Superior temporal gyrus (tissue), 1 donor: ENCODE results near the gene SPP1.

ENCODE experiments used
- DNase-seq: peaks from one replicate; pipeline ENCODE4 v3.0.0-alpha.2; 2016; ENCODE audit errors: extremely low spot score

The SPP1 gene

DNA sequence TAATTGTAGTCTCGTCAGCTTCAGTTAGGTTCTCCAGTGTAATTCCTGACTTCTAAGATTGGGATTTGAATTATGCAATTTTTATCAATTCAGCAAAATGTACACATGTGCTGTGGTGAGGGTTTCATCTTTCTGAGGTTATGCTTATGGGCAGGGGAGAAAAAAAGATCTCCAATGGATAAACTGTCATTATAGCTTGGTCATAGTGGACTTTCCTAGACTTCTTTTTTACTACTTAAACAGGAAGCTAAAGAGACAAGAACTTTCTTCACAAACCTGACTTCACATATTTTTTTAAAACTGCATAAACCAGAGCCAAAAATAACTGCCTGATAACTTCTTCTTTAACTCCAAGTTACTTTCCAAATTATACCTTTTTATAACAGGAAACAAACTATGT is 21.7 kb upstream of the SPP1 start:
- DNase-seq, result no peak

- DNase-seq, result no peak
These were observed 19.0 kb upstream of the SPP1 start for GRCh38 chr4:87956501-87956900.

GRCh38 chr4:87957061-87957460 is 18.5 kb upstream of the SPP1 start:
- DNase-seq, result no peak

DNA sequence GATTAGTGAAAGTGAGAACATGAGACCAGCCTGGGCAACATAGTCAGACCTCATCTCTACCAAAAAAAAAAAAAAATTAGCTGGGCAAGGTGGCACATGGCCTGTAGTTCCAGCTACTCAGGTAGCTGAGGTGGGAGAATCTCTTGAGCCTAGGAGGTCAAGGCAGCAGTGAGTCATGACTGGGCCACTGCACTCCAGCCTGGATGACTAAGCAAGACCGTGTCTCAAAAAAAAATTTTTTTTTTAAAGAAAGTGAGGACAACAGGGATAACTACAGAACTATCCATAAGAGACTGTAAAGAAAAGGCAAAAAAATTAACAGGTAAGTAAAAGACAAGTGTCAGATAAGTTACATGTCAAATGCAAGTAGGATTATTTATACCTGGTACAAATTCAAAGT is 13.5 kb upstream of the SPP1 start:
- DNase-seq, result no peak

- DNase-seq, result no peak
These were observed 12.9 kb upstream of the SPP1 start for GRCh38 chr4:87962398-87963146.

DNA sequence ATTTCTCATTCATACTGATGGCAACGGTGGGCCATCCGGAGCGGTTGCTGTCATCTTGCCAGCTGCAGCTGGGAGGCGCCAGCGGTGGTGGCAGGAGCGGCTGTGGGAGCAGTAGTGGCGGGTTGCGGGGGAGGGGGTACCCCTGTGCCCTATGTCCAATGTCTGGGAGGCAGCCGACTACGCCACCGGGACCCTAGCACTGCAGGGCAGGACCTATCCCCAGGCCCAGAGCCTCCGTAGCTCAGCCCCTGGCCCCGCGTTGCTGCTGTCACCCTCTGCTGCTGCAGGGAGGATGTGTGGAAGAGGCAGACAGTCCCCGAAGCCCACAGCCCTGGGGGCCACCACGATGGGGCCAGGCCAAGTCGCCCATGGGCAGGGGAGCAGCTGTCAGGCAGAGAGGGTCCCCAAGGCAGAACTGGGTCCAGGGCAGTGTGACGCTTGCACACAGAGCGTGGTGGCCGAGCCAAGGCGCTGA is 10.0 kb upstream of the SPP1 start:
- no peak for DNase-seq

DNA sequence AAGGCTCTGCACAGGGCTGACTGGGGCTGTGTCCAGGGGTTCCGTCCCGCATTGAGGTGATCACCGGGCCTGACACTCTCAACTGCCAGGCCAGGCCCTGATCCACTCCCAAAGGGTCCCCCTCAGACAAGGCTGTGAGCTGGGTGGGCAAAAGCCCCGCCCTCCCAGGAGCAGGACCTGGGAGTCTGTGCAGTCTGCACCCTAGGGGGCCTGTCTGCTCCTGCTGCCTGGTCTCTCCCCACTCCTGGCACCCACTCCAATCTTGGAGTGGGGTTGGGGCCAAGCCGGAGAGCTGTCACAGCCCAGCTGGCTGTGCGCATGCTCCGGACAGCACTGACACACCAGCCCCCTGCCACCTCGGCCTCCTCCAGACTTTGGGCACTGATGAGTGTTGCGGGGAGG is 9.4 kb upstream of the SPP1 start:
- DNase-seq, result no peak

GRCh38 chr4:87967193-87967592 is 8.3 kb upstream of the SPP1 start:
- DNase-seq, result no peak

- no peak for DNase-seq
These were observed 5.4 kb upstream of the SPP1 start for GRCh38 chr4:87970121-87970520.

DNA sequence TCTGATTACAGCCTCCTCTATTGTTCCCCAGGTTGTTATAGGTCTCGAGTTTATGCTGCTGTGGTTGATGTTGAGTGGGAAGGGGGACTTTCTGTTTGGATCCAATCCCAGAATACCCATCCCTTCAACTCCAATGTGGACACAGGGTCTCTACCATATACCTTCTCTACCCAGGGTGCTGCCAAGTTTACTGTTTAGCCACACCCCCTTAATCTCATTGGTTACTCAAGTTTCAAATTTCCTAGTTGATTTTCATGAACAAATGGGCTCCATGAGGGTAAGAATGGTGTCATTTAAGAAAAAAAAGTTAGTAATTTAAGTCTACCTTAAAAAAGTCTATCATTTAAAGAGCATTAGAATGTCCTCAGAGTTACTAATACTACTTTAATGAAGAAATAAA is 3.6 kb upstream of the SPP1 start:
- DNase-seq, result no peak

DNA sequence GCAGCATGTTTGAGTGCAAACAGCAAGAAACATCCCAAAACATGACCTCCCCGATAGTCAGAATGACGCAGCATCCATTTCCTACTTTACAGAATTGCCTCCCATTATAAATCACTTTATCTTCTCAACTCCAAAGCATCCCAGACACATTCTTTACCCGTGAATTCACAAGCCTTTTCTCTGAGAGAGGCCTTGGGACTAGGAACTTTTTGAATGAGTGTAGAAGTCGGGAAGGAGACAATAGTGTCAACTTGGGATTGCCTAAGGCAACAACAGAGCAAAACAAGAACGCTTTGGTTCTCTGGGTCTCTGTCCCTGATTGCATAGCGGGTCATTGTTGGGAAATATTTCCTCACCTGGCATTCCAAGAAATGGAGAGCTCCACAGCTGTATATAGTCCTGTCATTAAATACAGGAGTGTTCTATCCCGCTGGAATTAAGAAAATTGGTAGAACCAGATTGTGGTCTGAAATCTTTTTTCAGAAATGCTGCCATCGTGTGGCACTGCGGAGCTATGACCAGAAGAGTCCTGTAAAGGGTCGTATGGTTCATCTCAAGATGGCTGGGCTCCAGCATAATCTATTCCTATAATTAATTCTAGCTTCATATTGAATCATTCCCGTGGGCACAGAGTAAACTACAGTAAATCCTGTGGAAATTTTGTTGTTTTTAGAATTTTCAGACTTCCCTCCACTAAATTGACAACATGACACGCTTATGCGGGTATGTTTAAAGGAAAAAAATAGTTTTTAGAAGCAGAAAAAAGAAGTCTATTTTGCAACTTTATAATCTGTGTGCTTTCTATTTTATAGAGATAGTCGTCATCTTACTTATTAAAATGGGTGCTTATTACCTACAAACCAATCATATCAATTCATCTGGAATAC is 2.0 kb upstream of the SPP1 start:
- peak; percentile 96 for DNase-seq

DNA sequence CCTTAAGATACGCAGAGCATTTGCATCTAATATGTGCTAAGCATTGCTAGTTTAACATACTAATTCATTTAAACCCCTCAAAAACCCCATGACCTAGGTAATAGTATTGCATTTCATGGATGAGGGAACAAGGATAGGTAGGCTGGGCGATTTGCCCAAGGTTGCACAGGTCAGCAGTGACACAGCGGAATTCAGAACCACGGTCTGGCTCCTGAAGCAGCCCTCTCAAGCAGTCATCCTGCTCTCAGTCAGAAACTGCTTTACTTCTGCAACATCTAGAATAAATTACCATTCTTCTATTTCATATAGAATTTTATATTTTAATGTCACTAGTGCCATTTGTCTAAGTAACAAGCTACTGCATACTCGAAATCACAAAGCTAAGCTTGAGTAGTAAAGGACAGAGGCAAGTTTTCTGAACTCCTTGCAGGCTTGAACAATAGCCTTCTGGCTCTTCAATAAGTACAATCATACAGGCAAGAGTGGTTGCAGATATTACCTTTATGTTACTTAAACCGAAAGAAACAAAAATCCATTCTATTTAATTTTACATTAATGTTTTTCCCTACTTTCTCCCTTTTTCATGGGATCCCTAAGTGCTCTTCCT is 555 bp upstream of the SPP1 start:
- DNase-seq, result peak; percentile 78

DNA sequence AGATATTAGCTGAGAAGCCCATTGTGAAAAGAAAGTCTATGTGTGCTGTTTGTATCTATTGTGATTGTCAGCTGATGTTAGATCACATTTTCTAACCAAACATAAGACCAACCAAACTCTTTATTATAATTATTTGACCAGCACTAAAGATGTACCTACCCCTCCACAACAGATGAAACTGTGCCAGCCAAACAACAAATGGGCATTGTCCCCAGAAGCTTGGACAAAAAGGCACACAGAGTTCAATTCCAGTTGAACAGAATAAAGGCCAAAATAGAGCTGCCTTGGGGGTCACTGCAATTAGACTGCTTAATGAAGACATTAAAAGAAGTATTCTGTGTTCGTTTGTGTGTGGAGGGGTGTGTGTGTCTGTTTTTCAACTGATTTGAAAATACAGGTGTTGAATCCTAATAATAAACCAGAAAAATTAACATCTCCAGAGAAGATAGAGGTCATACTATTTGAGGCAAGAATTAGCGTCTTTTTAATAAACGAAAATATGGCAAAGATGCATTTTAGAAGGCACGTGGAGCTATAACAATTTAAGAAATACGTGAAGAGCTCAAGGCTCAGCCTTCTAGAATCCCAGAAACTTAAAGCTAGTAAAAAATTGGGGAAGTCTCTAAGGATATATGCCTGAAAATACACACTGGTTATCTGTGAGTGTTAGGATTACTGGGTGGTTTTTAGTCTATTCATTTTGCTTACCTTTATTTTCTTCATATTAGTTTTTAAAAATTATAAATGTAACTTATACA is 2.2 kb downstream of the SPP1 start:
- DNase-seq, result peak; percentile 93

- peak; percentile 68 for DNase-seq
These were observed 3.2 kb downstream of the SPP1 start for GRCh38 chr4:87978681-87979080.

DNA sequence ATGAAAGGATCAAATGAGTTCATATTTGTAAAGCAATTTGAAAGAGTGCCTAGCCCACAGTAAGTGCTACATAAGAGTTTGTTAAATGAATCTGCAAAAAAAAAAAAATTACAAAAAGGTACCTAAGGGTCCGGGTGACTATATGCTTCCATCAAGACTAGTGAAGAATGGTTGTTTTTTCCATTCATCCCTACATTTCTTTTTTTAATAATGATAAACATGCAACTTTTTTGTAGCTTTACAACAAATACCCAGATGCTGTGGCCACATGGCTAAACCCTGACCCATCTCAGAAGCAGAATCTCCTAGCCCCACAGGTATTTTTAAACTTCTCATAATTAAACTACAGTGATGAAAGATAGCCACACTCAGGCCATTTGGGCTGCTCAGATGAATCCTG is 4.3 kb downstream of the SPP1 start:
- no peak for DNase-seq

DNA sequence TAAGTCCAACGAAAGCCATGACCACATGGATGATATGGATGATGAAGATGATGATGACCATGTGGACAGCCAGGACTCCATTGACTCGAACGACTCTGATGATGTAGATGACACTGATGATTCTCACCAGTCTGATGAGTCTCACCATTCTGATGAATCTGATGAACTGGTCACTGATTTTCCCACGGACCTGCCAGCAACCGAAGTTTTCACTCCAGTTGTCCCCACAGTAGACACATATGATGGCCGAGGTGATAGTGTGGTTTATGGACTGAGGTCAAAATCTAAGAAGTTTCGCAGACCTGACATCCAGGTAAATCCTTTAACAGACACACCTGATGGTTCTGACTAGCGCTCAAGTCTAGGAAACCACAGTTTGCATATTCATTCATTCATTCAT is 6.0 kb downstream of the SPP1 start:
- no peak for DNase-seq

DNA sequence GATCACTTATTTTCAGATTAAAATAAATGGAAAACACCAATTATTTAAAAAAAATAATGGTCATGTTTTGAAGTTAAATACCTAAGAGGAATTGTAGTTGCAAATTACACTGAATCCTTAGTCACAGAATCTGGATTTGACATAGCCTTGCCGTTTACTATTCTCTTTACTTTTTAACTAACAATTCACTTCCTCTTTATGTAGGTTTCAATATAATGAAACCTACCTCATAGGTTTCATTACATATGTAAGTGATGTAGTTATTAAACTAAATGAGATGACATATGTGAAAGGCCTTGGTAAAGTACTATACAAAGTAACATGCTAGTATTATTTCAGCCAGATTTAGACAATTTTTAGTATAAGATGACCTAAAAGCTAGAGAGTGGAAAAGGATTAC is 6.5 kb downstream of the SPP1 start:
- DNase-seq, result no peak

DNA sequence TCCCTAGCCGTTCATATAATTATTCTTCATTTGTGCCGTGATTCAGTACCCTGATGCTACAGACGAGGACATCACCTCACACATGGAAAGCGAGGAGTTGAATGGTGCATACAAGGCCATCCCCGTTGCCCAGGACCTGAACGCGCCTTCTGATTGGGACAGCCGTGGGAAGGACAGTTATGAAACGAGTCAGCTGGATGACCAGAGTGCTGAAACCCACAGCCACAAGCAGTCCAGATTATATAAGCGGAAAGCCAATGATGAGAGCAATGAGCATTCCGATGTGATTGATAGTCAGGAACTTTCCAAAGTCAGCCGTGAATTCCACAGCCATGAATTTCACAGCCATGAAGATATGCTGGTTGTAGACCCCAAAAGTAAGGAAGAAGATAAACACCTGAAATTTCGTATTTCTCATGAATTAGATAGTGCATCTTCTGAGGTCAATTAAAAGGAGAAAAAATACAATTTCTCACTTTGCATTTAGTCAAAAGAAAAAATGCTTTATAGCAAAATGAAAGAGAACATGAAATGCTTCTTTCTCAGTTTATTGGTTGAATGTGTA is 7.0 kb downstream of the SPP1 start:
- no peak for DNase-seq

- DNase-seq, result no peak
These were observed 8.5 kb downstream of the SPP1 start for GRCh38 chr4:87983996-87984395.

DNA sequence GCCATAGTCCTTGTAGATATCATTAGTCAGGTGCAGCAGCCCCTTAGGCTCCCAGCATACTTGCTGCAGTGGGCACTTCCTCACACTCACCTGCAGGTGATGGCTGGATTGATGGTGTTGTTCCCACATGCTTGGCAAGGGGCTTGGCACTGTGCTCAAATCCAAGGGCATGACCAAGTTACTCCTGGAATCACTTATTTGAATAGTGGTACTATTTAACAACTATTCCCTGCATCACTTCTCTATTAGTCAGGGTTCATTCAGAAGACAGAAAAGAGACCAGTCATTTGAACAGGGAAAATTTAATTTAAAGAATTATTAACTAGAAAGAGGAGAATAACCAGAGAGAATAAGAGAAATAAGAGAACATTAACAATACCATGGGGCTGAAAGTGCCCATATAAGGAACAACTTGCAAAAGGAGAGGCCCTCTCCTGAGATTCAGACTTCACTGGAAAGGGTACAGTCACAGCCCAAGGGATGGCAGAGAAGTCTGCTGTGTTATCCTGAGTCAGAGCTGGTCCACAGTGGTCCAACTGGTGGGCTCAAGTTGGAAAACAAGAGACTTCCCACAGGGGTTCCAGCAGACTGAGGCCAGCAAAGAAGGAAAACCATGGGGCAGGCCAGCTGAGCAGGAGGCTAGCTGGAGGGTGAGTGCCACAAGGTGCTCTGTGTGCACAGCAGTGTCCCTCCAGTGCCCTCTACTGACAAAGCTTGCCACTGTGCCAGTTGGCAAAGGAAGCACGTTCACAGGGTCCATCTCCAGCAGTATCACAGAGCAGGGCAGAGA is 9.8 kb downstream of the SPP1 start:
- DNase-seq, result peak; percentile 92

- DNase-seq, result no peak
These were observed 10.3 kb downstream of the SPP1 start for GRCh38 chr4:87985887-87986200.
